Measurements from ENCODE around the gene CUL4B.
A peak's percentile ranks its signal among the peaks of the same experiment; 100 is the strongest.
"Not testable (repeated sequence)": the region's sequence is repeated elsewhere in the genome, so short reads cannot be mapped to it uniquely, and the experiment has no call there.

Gene CUL4B

DNA sequence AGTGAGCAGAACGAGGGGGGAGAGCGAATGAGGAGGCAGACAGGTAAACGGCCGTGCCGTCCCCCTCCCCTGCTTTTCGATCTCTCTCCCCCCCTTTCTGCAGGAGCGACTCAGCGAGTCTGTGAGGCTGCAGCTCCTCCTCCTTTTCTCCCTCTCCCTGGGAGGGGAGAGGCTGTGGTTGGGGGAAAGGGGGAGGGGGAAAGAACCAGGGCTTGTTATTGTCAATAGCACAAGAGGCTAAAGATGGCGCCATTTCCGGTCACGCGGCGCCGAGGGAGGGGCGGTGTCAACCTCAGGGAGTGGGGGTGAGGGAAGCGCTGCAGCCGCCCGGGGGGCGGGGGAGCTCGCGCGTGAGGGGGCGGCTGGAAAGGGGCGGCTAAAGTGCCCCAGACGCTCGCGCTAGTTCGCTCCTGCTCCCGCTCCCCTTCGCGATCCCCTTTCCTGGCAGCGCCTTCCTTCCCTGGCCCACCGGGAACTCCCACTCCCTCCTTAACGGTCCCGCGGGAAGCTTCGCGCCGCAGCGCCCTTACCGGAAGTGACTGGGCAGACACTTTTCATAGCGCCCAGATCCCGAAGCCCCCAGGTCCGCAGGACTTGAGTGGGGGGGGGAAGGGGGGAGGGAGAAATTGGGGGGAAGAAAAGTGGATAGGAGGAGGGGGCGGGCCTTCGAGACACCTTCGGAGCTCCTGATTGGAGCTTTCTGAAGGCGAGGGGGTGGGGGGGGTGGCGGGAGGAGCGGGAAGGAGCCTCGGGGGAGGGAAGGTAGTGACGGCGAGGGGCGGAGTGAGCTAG lies at the start of gene CUL4B:
Gene CUL4B, minus strand, starts transcription at position 121 of the 792 bp plus-strand sequence. CDS start 324 bp downstream, outside the sequence.
- DNase-seq = peak; percentile 95 to 96

DNA sequence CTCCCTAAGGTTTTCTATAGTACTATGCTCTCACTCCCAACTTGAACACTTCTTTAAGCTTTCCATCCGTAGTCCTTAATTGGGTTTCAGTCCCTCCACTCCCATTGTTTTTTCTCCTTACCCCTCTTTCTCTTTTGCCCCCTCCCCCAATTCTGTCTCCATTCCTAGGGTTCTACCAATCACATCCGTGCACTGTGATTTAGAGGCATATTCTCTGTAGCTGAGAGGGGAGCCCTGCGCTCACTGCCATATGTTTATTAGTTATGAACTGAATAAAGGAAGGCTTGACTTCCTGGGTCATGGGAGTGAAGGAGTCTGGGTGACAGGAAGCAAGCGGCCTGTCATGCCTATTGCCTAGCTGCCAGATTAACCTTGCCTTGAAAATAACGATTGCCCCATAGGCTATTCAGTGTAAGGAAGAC lies 43.6 kb upstream of the CUL4B start:
- DNase-seq = peak; percentile 21 to 58

DNA sequence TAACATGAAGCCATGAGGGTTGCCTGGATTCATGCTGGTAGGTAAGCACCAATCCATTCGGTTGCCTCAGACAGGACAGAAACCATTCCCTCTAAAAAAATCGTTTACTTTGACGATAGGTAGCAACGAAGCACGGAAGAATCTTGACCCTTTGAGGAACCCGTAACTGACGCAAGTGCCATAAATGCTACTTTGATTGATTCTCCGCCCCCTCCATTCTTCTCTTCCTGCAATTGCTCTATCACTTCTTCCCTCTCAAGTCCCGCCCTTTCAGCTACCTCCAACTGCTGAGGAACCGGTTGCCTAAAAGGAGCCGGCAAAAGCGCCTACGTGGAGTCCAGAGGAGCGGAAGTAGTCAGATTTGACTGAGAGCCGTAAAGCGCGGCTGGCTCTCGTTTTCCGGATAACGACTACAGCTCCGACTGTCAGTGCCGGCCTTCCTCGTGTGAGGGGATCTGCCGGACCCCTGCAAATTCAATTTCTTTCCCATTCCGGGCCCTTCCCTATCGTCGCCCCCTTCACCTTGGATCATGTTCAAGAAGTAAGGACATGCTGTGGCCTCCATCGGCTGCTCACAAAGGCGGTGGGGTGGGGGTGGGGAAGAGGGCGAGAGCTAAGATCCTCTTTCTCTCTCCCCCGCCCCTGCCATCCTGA lies 43.1 kb upstream of the CUL4B start, which contains the start of gene MCTS1:
Gene MCTS1, plus strand, starts transcription at position 395 of the 654 bp plus-strand sequence. Its CDS starts 136 bp downstream, at position 531.
- peak; percentile 92 to 93 for DNase-seq

DNA sequence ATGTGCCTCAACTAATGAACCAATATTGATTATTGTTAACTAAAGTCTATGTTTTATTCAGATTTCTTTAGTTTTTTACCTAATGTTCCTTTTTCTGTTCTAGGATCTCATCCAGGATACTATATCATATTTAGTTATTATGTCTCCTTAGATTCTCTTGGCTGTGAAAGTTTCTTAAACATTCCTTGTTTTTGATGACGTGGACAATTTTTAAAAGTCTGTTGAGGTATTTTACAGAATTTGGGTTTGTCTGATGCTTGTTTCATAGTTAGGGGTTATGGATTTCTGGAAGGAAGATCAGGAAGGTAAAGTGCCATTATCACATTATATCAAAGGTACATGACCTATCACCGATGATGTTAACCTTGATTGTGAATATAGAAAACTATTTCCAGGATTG lies 24.9 kb upstream of the CUL4B start:
- DNase-seq = no peak

DNA sequence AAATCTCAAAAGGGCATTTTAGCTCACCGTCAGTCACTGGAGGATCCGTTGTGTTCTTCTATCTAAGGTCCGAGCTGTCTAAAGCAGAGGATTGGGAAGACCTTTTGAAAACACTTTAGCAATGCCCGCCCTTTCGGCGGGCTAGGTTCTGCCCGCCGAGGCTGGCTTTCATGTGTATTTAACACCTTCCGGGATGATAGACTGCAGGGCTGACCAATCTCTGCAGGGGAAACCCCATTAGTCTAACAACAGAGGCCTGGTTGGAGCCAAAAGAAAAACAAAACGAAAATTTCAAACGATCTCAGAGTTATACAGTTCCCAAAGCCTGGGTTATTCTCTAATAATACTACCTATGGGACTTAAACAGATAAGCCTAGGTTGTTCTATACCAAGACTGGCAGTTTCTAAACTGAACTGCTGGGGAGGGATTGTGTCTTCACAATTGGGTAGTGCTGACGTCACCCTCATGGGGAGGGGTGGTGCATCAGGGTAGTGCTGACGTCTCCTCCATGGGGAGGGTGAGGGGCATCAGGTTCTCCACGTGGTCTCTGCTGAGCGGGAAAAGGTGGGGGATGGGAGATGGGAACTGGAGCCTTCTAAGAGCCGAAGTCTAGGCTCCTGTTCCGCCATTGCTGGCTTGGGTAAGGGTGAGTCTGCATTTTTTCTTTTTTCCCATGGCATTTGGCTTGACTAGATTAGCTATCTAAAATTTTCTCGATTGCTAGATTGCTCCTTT lies 14.8 kb upstream of the CUL4B start:
- no peak for DNase-seq

DNA sequence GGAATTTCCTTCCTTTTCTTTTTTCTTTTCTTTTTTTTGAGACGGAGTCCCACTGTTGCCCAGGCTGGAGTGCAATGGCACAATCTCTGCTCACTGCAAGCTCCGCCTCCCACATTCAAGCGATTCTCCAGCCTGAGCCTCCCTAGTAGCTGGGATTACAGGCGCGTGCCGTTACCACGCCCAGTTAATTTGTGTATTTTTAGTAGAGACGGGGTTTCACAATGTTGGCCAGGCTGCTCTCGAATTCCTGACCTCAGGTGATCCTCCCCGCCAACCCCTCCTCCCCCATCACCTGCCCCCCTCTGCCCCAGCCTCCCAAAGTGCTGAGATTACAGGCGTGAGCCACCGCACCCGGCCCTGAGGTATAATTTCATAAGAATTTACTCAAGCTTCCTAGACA lies 13.0 kb upstream of the CUL4B start:
- not testable (repeated sequence) for DNase-seq

DNA sequence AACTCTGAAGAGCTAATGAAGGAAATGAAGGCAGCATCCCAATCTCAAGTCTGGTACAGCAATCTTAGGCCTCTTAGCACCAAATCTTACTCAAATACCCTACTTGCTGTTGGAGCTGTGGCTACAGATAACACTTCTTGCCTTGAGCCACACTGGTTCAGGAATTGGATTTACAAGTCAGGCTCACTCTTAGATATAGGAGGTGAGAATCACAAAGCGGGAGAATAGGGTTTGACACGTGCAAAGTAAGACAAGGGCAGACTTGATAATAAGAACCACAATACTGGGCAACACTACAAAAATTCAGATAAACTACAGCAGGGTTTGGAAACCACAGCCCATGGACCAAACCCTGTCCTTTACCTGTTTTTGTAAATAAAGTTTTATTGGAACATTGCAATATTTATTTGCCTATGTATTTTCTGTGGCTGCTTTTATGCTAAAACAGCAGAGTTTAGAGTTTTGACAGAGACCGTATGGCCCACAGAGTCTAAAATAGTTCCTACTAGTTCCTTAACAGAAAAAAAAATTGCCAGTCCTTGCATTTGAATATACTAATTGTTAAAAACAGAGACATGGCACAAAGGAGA lies 9.3 kb upstream of the CUL4B start:
- no peak for DNase-seq

DNA sequence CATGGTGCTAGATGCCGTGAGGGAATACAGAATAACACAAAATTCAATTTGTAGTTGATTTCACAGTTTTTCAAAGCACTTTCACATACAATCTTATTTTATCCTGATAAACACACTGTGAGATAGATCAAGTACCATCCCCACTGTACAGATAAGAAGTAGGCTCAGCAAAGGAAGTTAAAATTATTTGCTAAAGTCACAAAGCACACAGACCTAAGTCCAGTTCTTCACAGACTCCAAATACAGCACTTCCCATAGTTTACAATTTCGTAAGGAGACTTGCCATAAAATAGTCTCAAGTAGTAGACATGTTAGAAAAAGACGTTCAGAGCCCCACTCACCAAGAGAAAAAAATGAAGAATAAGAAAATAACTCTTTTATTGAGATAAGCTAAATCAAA lies 7.8 kb upstream of the CUL4B start:
- no peak for DNase-seq

DNA sequence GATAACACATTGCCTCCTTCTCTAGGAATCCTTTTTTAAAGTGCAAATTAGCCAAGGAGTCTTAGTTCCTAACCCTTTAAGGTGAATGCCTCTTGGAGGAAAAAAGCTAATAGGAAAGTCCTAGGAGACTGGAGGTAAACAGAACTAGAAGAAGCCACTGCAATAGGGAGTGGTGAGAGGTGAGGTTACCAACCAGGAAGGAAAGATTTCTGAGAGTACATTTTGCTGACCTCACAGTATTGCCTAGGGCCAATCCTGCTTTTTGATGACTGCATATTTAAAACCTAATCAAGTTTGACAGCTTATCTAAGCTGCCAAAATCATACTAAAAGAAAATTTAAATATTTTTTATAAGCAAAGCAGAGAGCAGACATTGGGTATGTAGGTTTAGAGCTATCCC lies 7.3 kb upstream of the CUL4B start:
- DNase-seq = no peak

DNA sequence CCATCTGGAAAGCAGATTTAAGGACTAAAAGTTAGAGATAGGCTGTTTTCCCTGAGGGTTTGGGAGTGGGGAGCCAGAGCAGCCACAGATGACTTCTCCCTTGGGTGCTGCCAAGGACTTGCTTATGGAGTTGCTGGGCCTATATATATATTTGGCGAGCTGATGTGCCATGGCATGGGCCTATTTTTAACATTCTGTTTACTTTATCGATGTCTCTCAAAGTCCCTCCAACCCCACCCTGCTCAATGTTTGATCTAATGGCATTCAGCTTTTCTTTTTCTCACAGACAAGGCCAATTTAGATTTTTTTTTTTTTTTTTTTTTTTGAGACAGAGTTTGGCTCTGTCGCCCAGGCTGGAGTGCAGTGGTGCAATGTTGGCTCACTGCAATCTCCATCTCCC lies 6.1 kb upstream of the CUL4B start:
- no peak for DNase-seq

DNA sequence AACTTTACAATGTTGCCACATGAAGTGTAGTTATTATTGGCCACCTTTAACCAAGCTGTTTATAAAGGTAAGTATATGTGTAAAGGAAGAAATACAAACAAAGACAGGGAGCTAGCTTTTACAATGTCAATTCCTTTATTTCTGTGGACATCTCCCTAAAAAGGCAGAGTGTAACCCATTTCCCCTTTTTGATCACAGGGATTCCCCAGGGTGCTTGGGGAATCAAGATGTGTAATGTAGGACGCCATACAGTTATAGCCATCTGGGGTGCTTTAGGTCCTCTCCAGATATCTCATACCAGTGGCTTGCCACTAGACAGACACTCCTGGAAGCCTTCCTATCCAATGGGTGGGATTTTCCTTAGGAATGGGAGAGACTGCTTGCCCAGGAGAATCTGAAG lies 4.2 kb upstream of the CUL4B start:
- DNase-seq = no peak

DNA sequence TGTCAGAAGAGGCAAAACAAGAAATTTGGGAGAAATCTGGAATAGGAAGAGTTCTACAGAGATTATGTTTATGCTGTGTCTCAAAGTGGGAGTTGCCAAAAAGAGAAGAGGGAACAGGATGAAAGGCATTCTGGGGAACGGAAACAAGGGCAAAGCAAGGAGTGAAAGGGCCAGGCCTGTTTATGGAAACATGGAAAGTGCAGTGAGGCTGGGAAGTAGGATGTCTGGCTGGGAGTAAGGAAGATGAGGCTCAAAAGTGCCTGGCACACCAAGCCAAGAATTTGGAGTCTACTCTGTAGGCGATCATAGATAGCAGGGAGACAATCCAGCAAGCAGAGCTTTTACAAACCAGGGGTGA lies 1.8 kb upstream of the CUL4B start:
- DNase-seq = no peak

DNA sequence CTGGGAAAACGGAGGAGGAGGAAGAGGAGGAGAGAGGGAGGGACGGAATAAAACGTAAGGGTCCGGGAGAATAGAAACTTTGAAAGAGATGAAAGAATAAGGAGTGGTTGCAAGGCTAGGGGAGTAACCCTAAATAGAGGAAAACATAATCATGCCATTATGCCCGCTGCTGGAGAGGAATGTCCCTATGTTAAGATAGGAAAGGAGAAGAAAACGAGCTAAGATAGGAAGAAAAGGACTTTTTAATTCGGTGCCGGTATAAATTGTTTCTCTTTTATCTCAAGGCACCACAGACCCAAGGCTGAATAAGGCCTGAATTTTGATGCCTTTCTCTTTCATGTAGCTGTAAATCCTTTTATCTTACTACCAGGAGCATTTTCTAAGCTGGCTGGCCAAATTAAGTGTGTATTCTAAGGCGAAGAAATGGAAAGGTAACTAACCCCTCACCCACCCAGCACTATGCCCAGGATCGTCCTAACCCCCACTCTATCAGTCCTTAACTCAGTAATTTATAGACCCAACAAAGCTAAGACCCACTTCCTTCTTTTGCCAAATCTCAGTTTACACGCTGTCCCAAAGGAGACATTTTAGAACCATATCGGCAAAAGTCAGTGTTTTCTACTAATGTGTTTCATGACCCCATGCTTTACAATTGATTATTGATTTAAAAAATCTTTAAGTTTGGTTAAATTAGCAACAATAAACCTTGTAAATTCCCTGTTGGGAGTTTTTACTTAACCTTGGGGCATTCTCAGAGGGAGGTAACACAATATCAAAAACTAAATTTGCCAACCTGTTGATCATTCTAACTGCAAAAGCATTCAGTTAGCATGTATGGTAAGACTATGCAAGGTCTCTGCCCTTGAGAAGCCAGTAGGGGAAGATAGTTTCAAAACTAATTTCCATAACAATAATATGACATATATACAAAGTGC lies 1.1 kb upstream of the CUL4B start:
- no peak for DNase-seq

DNA sequence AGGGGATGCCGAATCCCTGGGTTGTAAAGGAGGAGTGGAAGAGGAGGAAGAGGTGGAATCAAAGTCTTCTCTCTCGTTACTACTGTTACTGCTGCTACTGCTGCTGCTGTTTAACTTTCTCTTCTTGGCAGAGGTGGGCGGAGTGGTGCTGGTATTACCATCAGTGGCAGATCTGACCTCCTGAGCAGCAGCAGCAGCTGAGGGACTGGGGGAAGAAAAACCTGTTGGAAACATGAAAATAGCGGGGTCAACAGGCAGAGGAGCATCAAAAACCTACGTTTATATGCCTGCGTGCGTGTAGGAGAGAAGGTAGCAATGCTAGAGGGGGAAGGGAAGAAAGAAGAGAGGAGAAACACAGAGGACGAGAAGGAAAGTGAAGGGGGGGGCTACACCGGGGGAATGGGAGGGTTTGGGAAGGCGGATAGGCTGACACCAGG lies 339 bp downstream of the CUL4B start:
- DNase-seq = no peak

DNA sequence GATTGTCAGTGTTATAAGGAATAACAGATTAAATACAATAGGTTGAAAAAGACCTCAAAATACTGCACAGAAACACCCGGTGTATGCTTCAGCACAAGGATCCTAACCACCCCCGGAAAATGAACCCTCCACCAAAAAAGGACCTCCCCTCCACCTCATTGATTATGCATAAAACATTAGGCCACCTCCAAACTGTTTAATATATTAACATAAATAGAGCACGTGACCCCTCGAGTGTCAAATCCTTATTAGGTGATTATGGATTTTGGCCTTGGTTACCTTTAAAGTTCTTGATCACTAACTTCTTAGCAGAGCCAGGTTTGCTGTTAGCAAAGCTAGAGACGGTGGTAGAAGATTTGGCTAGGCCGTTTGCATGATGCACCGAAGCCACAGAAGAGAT lies 958 bp downstream of the CUL4B start:
- DNase-seq = peak in 1 of 2 experiments; percentile 15

DNA sequence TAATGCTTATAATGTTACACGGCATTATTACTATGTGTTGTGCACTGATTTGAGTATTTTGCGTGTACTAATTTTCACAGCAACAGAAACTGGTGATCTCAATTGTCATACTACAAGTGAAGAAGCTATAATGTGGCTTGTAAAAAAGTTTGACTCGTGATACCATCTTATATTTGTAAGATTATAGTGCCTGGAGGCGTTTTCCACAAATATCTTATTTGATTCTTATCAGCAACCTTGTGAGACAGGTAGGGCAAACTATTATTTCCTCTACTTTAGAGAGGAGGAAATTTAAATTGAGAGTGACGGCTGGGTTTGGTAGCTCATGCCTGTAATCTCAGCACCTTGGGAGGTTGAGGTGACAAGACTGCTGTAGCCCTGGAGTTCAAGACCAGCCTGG lies 4.5 kb downstream of the CUL4B start:
- no peak for DNase-seq

DNA sequence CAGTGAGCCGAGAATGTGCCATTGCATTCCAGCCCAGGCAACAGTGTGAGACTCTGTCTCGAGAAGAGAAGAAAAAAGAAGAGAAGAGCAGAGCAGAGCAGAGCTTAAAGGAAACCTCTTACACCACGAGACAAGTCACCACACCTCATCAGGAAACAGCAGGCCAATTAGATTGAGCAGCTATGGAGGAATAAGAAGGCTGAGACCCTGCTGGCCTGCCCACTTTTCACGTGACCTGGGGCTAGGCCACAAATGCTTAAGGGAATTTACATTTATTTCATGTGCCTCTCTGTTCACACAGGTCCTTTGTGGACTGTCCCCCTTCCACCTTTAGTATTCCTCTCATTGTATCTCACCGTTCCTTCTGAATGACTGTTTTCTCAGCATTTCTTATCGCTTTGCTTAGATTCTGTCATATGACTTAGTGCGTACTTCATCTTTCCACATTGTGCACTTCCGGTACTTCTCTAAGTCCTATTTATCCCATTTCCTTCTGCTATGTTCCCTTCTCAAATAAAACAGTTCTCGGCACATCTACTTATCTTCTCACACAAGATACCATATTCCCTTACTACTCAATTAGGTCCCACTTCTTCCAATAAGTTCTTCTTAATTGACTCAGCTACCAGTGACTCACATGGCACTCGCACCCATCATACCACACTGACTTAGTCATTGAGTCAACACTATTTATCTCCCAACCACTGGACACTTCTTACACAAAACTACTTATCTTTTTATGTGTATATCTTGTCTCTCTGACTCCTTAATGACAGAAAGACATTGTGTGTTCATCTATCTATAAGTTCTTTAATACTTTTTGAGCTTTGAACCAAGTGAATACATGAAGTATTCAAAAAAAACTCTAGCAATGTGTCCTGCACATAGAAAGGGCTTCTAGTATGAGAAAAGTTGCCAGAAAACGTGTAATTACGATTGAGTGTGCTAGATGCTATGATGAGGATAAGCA lies 11.0 kb downstream of the CUL4B start:
- no peak for DNase-seq

DNA sequence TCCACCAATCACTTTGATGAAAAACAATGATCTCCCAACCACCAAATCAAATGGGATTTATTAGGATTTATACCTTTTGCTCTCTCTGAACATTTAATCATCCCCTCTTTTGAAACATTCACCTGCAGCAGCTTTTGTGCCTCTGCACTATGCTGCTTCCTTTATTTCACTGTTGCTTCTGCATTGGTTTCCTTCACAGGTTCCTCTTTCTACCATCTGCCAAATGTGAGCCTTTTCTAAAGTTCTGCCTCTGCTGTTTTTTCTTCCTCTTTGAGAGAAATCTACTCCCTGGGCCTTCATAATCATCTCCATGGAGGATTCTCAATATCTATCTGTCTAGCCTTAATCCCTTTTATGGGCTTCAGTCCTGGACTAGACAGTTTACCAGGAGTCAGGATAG lies 24.7 kb downstream of the CUL4B start:
- DNase-seq = no peak

DNA sequence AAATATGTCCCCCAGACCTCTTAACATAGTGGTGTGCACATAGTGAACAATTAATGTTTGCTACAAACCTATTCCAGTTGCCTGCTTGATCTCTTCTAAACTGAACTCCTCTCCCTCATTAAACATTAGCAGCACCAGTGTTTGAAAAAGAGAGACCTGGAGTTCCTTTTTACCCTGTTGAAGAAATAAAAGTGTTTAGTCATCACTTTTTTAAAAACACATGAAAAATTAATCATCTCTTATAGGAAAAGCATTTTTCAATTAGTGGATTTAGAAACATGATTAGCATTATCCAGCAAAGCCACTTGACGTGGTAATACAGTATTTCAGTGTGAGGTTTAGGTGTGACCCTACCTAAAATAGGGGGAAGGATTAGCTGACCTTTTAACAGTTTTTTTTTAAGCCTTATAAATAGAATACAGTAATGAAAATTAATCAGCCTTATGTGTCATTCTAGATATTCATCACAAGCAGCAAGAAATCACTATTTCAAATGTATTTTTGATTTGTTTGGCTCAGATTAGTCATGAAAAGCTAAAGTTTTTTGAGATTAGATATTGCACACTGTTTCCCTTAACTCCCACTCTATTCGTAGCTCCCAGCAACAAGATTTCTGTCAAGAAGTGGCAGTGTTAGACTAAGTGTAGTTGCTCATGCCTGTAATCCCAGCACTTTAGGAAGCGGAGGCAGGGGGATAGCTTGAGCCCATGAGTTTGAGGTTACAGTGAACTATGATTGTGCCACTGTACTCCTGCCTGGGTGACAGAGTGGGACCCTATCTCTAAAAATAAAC lies 26.2 kb downstream of the CUL4B start:
- no peak for DNase-seq

DNA sequence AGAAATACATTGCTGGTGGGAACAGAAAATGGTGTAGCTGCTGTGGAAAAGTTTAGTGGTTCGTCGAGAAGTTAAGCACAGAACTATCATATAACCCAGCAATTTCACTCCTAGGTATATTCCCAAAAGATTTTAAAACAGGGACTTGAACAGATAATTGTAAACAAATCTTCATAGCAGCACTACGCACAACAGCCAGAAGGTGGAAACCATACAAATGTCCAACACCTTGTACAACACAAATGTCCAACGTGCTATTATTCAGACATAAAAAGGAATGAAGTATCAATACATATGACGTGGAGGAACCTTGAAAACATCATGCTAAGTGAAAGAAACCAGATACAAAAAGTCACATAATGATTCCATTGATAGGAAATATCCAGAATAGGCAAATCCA lies 37.9 kb downstream of the CUL4B start:
- DNase-seq = no peak

Measured in NCI-H526 (cell line).